Activated T-cell treated with anti-CD3 and anti-CD28 coated beads, Interleukin-2, amount 50 U/mL, for 48 hours (primary cell): ENCODE measurements around the gene HNRNPC.
"Not testable (repeated sequence)": the region's sequence is repeated elsewhere in the genome, so short reads cannot be mapped to it uniquely, and the experiment has no call there.

Experiments used
- DNase-seq, 2 experiments: peaks; one replicate each; pipeline ENCODE4 v3.0.0-alpha.2; 2020

The HNRNPC gene

GRCh38 chr14:21191261-21191808, 77.9 kb downstream of the HNRNPC start:
- no peak for DNase-seq

- no peak for DNase-seq
These were observed 83.8 kb downstream of the HNRNPC start for GRCh38 chr14:21185491-21185890.

GRCh38 chr14:21184254-21184653, 85.0 kb downstream of the HNRNPC start:
- DNase-seq: no peak

- no peak for DNase-seq
These were observed 87.1 kb downstream of the HNRNPC start for GRCh38 chr14:21182166-21182565.

- no peak for DNase-seq
These were observed 98.1 kb downstream of the HNRNPC start for GRCh38 chr14:21171128-21171527.

GRCh38 chr14:21169573-21169972, 99.7 kb downstream of the HNRNPC start:
- DNase-seq: no peak

- DNase-seq: no peak
These were observed 101.2 kb downstream of the HNRNPC start for GRCh38 chr14:21168055-21168454.

GRCh38 chr14:21165670-21166069, 103.6 kb downstream of the HNRNPC start:
- DNase-seq: not testable (repeated sequence)

- not testable (repeated sequence) for DNase-seq
These were observed 104.1 kb downstream of the HNRNPC start for GRCh38 chr14:21165002-21165605.

GRCh38 chr14:21163871-21164291, 105.4 kb downstream of the HNRNPC start:
- no peak for DNase-seq

- DNase-seq: no peak
These were observed 107.2 kb downstream of the HNRNPC start for GRCh38 chr14:21162081-21162480.

- no peak for DNase-seq
These were observed 109.1 kb downstream of the HNRNPC start for GRCh38 chr14:21160061-21160610.
